GM18861 (cell line): ENCODE results near the gene UBAC2.
A peak's percentile ranks its signal among the peaks of the same experiment; 100 is the strongest.

Experiments used
- ATAC-seq: cut with Tn5 transposase; IDR thresholded peaks from one replicate; pipeline ENCODE4 v1.9.1; 2021; ENCODE audit not compliant: unreplicated experiment

Gene UBAC2

DNA sequence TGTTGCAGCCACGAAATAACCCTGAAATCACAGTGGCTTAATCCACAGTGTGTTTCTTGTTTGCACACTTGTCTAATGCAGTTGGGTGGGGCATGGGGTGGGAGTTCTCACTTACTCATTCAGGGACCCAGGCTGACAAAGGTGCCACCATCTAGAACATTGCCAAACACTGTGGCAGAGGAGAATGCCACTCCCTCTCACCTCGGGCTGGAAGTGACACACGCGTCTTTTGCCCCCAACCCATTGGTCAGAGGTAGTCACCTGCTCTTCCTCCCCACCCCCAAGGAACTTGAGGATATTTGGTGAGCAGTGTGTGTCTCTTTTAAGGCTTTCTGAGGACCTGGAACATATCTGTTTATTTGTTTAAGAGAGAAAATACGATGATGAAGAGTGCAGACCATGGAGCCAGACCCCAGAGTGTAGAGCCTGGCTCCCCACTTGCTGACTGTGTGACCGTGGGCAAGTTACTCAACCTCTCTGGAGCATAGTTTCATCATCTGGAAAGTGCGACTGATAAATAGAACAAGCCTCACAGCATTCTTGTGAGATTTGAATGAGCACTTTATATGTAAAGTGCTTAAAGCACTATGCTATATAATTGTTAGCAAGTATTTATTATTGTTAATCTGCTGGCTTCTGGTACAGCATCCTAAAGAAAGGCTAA lies 89.2 kb downstream of the UBAC2 start:
- ATAC-seq: no peak

- no peak for ATAC-seq
Measured at GRCh38 chr13:99290894-99291293, 90.2 kb downstream of the UBAC2 start.

DNA sequence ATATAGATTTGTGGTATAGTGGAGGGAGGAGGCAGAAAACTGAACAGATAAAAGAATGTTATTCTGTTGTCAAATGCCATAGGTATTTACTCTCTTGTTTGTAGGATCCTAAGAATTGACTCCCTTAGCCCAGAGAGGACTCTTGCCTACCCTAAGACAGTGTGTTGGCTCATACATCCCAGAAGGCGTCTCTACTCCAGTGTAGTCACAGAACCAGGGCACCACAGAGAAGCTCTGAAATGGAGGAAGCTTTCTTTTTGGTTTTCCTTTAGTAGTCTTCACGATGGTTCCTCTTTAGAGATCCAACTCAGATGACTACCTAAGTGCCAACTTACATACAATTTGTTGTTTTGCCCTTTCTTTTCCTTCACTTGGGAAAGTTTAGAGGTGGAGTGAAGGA lies 92.5 kb downstream of the UBAC2 start:
- ATAC-seq: no peak

DNA sequence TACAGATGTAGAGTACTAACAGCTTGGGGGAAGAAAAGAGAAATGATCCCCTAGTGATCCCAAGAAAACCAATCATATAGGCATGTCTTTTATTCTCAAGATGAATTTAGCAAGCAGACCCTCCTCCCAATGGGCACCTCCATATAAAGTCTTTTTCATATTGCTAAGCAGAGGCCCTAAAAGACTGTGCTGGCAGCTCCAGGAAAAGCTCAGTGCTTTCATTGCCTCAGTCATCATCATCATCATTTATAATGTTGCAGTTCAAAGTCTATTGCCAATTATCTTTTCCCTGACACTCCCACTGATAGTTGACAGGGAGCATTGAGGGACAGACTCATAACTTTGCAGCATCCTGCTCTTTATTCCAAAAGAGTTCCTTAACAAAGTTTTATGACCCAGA lies 93.5 kb downstream of the UBAC2 start:
- ATAC-seq: no peak

DNA sequence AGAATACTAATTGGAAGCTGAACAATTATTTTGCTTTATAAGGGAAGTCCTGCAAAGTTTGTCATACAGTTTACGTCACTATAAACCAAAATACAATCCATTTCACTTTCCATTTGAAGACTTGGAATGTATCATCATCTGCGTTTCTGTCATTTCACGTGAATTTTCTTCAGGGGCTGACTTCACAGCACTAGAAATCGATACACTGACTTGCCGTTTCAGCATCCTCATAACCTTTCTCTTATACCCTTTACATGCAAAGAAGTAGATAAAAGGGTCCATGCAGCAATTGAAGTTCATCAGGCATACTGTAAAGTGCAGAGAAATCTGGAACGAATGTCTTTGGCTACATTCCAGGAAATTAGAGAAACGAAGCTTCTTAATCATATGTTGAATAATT lies 94.3 kb downstream of the UBAC2 start:
- no peak for ATAC-seq

GRCh38 chr13:99295488-99296252 lies 95.0 kb downstream of the UBAC2 start:
- no peak for ATAC-seq

- peak; percentile 35 for ATAC-seq
Measured at GRCh38 chr13:99296398-99296797, 95.7 kb downstream of the UBAC2 start.

DNA sequence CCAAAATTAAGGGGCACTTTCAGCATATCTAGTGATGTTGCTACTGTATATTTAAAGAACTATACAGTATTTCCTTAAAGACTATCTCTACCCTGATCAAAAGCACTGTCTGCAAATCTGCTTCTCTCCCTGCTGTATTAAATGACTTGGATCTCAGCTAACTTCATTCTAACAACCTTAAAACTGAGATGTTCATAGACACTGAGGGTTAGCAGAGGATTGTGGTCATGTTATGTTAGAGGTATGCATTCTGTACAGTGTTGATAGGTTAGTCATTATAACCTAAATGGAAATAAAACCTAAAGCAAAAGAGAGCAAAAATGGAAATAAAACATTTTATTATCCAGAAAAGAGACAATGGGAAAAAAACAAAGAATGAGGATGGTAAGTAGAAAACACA lies 96.7 kb downstream of the UBAC2 start:
- ATAC-seq: no peak

GRCh38 chr13:99298056-99298455 lies 97.4 kb downstream of the UBAC2 start:
- ATAC-seq: no peak

DNA sequence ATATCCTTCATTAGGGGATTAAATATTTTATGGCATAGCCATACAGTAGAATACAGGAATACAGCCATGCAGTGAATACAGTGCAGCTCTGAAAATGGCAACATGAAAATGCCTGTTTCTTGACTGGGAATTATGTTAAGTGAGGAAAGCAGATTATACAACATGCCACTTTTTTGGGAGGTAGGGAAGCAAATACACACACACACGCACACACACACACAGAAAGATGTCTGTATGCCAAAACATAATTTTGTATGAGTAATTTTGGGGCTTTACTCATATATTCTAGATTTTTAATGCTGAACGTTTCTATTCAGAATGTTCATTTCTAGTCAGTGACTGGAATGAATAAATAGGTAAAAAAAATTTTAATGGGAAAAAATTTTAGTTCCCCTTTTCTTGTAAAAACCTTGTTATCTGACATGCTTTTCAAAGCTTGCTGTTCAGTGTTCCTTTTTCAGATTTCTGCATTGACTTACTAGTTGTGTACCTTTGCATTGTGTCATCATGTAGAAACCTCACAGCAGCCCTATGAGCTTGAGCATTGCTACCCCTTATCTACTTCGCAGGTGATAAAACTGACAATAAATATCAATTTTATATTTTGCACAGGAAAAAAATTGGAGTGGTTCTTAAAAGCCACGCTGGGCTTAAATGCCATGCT lies 98.7 kb downstream of the UBAC2 start:
- ATAC-seq: no peak

DNA sequence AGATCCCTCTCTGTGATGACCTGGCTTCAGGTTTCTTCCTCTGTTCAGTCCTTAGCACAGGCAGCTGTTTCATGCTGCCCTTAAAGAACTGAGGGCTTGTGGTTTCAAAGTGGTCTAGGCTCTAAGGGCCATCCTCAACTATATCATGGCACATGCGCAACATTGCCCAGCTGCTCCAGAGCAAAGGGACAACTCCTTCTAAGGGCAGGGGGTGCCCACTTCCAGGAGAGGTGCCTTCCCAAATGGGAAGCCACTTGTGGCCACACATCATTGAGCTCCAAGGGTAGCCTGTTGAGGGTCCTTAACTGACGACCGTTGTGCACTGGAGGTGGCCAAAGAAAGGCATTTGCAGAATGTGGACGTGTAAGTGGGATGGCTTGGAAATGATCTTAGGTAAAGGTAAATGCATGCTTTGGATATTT lies 99.3 kb downstream of the UBAC2 start:
- no peak for ATAC-seq

DNA sequence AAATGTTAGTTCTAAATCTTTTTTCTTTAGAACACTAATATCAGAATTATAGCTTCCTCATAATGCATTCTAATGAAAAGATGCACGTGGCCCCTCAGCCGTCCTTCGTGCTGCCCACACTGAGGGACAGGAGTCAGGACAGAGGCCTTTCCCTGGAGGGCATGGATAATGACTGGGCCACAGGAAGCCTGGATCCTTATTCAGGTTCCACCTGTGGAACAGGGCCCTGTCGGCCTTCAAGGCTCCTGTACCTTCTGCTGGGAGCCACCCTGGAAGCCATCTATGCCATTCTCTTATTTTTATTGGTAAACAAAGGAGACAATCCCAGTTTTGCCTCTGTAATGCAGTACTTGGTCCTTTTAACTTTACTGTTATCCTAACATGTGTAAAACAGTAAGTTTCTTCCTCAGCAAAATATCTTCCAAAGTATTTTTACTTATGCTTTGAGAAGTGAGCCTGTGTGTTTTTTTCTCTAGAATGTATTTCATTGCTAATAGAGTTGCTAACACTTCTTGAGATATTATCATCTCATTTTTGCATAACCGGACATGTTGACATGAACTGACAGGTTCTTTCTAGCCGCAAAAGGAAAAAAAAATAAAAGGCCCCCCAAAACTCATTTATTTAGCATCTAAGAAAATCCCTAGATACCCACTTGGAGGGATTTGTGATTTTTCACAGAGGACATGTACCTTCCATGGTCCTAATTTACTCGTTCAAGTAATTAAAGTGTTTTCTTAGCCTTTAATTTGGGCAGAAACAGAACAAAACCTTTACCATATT lies 100.6 kb downstream of the UBAC2 start:
- ATAC-seq: no peak

DNA sequence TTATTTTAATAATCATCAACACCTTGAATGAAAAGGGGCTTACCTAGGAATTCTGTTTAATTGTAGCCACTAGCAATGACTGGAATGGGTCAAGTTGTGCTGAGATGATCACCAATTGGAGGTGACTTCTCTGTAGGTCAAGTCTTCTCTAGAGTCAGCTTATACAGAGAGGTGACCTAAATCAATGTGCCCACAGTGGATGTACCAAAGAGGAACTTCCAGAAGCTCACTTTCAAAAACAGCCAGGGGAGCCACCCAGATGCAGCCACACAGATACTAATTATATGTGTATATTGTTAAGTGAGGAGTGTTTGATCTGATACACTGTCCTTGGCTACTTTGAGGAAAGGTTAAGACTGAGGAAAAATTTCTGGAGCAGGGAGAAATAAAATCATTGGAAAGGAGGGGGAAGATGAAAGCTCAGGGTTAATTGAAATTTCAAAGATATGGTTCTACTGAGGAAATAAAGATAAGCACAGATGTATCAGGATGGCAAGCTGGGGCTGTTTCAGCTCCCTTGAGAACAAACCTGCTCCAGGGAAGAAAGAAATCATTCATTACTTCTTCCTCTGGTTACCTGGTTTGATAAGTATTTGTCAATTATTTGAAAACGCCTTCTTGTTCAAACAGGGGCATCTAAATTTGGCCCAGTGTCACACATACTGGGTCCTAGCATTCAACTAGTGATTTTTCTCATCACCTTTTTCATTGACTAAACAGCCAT lies 101.4 kb downstream of the UBAC2 start:
- ATAC-seq: no peak

- ATAC-seq: no peak
Measured at GRCh38 chr13:99302637-99303505, 102.2 kb downstream of the UBAC2 start.

DNA sequence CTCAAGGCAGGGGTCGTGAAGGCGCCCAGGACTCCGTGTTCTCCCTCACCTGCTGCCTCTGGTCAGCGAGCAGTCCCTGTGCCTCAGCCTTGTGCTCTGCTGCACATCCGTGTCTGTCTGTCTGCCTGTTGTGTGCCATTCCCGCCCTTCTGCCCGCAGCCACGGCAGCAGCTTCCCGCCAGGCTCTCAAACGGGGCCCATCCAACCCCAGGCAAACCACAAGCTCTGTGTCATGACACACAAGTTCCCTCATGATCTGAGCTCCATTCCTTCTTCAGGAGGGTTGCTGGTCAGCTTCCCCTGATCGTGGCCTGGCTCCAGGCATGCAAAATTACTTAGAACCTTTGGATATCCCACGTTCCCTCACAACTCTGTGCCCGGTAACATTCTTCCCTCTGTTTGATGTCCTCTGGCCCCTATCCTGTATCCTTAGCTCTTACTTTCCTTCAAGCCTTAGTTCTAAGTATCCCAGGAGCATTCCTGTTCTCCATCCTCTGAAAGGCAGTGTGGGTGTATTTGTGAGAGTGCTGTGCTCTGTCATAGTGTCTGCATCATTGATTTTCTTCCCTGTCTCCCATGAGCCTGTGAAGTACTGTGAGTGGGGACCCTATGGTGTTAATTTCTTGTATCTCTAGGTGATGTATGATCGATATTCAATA lies 103.3 kb downstream of the UBAC2 start:
- ATAC-seq: no peak

GRCh38 chr13:99304541-99304940 lies 103.9 kb downstream of the UBAC2 start:
- no peak for ATAC-seq

GRCh38 chr13:99305158-99305557 lies 104.5 kb downstream of the UBAC2 start:
- no peak for ATAC-seq

- ATAC-seq: no peak
Measured at GRCh38 chr13:99305566-99305965, 104.9 kb downstream of the UBAC2 start.

- ATAC-seq: peak; percentile 61
Measured at GRCh38 chr13:99307247-99307646, 106.6 kb downstream of the UBAC2 start, which contains the start of gene GPR183. GPR183 (minus strand) TSS chr13:99307399; CDS start chr13:99296145, 11,254 bp downstream.
